GM18868 (cell line): ENCODE measurements around the gene NET1.

ENCODE experiments used
- ATAC-seq: cut with Tn5 transposase; IDR thresholded peaks from one replicate; pipeline ENCODE4 v1.9.1; 2021; ENCODE audit warnings: mild to moderate bottlenecking, moderate library complexity; ENCODE audit not compliant: unreplicated experiment

The NET1 gene

GRCh38 chr10:5441106-5441505, 28.7 kb downstream of the NET1 start:
- no peak for ATAC-seq

- no peak for ATAC-seq
Measured at GRCh38 chr10:5442065-5442989, 30.0 kb downstream of the NET1 start.

GRCh38 chr10:5442990-5443370, 30.6 kb downstream of the NET1 start:
- ATAC-seq: peak; percentile 5

GRCh38 chr10:5443429-5443828, 31.1 kb downstream of the NET1 start:
- peak; percentile 78 for ATAC-seq

GRCh38 chr10:5445006-5445405, 32.6 kb downstream of the NET1 start:
- no peak for ATAC-seq

- peak; percentile 56 for ATAC-seq
Measured at GRCh38 chr10:5446390-5446926, 34.1 kb downstream of the NET1 start.

GRCh38 chr10:5447056-5447455, 34.7 kb downstream of the NET1 start:
- no peak for ATAC-seq

GRCh38 chr10:5447611-5448071, 35.3 kb downstream of the NET1 start:
- peak; percentile 45 for ATAC-seq

- ATAC-seq: no peak
Measured at GRCh38 chr10:5448333-5449001, 36.1 kb downstream of the NET1 start.

GRCh38 chr10:5449227-5449626, 36.9 kb downstream of the NET1 start:
- ATAC-seq: no peak

GRCh38 chr10:5449823-5450222, 37.5 kb downstream of the NET1 start:
- no peak for ATAC-seq

- no peak for ATAC-seq
Measured at GRCh38 chr10:5450605-5451384, 38.4 kb downstream of the NET1 start.

- no peak for ATAC-seq
Measured at GRCh38 chr10:5453749-5454489, 41.6 kb downstream of the NET1 start.

- ATAC-seq: no peak
Measured at GRCh38 chr10:5456563-5456962, 44.2 kb downstream of the NET1 start.

- no peak for ATAC-seq
Measured at GRCh38 chr10:5457741-5458140, 45.4 kb downstream of the NET1 start.

GRCh38 chr10:5458425-5458824, 46.1 kb downstream of the NET1 start:
- ATAC-seq: no peak

GRCh38 chr10:5458949-5459747, 46.8 kb downstream of the NET1 start:
- no peak for ATAC-seq

GRCh38 chr10:5460468-5461202, 48.3 kb downstream of the NET1 start:
- ATAC-seq: no peak

GRCh38 chr10:5461203-5461588, 48.8 kb downstream of the NET1 start:
- ATAC-seq: no peak
